ENCODE data around the gene ADA.

The ADA gene

GRCh38 chr20:44610313-44610962 is 41.1 kb downstream of the ADA start:
- H3K36me3 ChIP-seq (ENCODE audit: control insufficient read depth, insufficient read depth, low read length) = 0 out of 2 replicates have a peak, but pooled peaks cover 4% of the 10 kb centered on the region
- H3K4me1 ChIP-seq (ENCODE audit: control insufficient read depth, insufficient read depth, low read length) = peaks cover 11% of the 10 kb centered on the region
- H3K27me3 ChIP-seq (ENCODE audit: control insufficient read depth, insufficient read depth, low read length) = no peaks in the 10 kb centered on the region
- no peaks in the 10 kb centered on the region for H3K9me3 ChIP-seq (ENCODE audit: control insufficient read depth, insufficient read depth, low read length)
- no peak overlapping the region for H3K4me3 ChIP-seq (ENCODE audit: low read depth, low read length)
- H3K27ac ChIP-seq (ENCODE audit: low read depth, low read length) = no peak overlapping the region
- no peak overlapping the region for H3K9ac ChIP-seq (ENCODE audit: low read depth, low read length)

GRCh38 chr20:44609516-44610312 is 41.8 kb downstream of the ADA start:
- H3K4me3 ChIP-seq (ENCODE audit: low read depth, low read length) = no peak overlapping the region; the same call in 1 of the 2 replicates
- H3K27ac ChIP-seq (ENCODE audit: low read depth, low read length) = peak overlapping the region; percentile 67
- peaks cover 8% of the 10 kb centered on the region for H3K4me1 ChIP-seq (ENCODE audit: control insufficient read depth, insufficient read depth, low read length)
- H3K27me3 ChIP-seq (ENCODE audit: control insufficient read depth, insufficient read depth, low read length) = no peaks in the 10 kb centered on the region
- H3K9ac ChIP-seq (ENCODE audit: low read depth, low read length) = no peak overlapping the region
- no peaks in the 10 kb centered on the region for H3K9me3 ChIP-seq (ENCODE audit: control insufficient read depth, insufficient read depth, low read length)
- H3K36me3 ChIP-seq (ENCODE audit: control insufficient read depth, insufficient read depth, low read length) = 0 out of 2 replicates have a peak, but pooled peaks cover 4% of the 10 kb centered on the region

GRCh38 chr20:44609006-44609515 is 42.4 kb downstream of the ADA start:
- no peak overlapping the region for H3K9ac ChIP-seq (ENCODE audit: low read depth, low read length)
- H3K9me3 ChIP-seq (ENCODE audit: control insufficient read depth, insufficient read depth, low read length) = no peaks in the 10 kb centered on the region
- 0 out of 2 replicates have a peak, but pooled peaks cover 3% of the 10 kb centered on the region for H3K36me3 ChIP-seq (ENCODE audit: control insufficient read depth, insufficient read depth, low read length)
- H3K4me1 ChIP-seq (ENCODE audit: control insufficient read depth, insufficient read depth, low read length) = peaks cover 8% of the 10 kb centered on the region
- peak overlapping the region; percentile 67 for H3K27ac ChIP-seq (ENCODE audit: low read depth, low read length)
- H3K4me3 ChIP-seq (ENCODE audit: low read depth, low read length) = no peak overlapping the region
- no peaks in the 10 kb centered on the region for H3K27me3 ChIP-seq (ENCODE audit: control insufficient read depth, insufficient read depth, low read length)

- Histone ChIP-seq H3K27ac (ENCODE audit: low read depth, low read length) (no peak overlapping the region), H3K9me3 (ENCODE audit: control insufficient read depth, insufficient read depth, low read length) (no peaks in the 10 kb centered on the region), H3K27me3 (ENCODE audit: control insufficient read depth, insufficient read depth, low read length) (no peaks in the 10 kb centered on the region), H3K4me1 (ENCODE audit: control insufficient read depth, insufficient read depth, low read length) (peaks cover 8% of the 10 kb centered on the region), H3K36me3 (ENCODE audit: control insufficient read depth, insufficient read depth, low read length) (no peaks in the 10 kb centered on the region), H3K9ac (ENCODE audit: low read depth, low read length) (no peak overlapping the region), H3K4me3 (ENCODE audit: low read depth, low read length) (no peak overlapping the region)
These were observed 44.6 kb downstream of the ADA start for GRCh38 chr20:44606725-44607441.

- Histone ChIP-seq H3K4me3 (ENCODE audit: low read depth, low read length) (no peak overlapping the region), H3K9ac (ENCODE audit: low read depth, low read length) (no peak overlapping the region), H3K27ac (ENCODE audit: low read depth, low read length) (no peak overlapping the region), H3K27me3 (ENCODE audit: control insufficient read depth, insufficient read depth, low read length) (no peaks in the 10 kb centered on the region), H3K36me3 (ENCODE audit: control insufficient read depth, insufficient read depth, low read length) (no peaks in the 10 kb centered on the region), H3K4me1 (ENCODE audit: control insufficient read depth, insufficient read depth, low read length) (peaks cover 2% of the 10 kb centered on the region), H3K9me3 (ENCODE audit: control insufficient read depth, insufficient read depth, low read length) (no peaks in the 10 kb centered on the region)
These were observed 48.2 kb downstream of the ADA start for GRCh38 chr20:44603327-44603726.

GRCh38 chr20:44601801-44602204 is 49.7 kb downstream of the ADA start:
- H3K4me1 ChIP-seq (ENCODE audit: control insufficient read depth, insufficient read depth, low read length) = peaks cover 16% of the 10 kb centered on the region
- H3K27ac ChIP-seq (ENCODE audit: low read depth, low read length) = no peak overlapping the region
- H3K9me3 ChIP-seq (ENCODE audit: control insufficient read depth, insufficient read depth, low read length) = no peaks in the 10 kb centered on the region
- no peak overlapping the region for H3K4me3 ChIP-seq (ENCODE audit: low read depth, low read length)
- no peak overlapping the region for H3K9ac ChIP-seq (ENCODE audit: low read depth, low read length)
- no peaks in the 10 kb centered on the region for H3K36me3 ChIP-seq (ENCODE audit: control insufficient read depth, insufficient read depth, low read length)
- no peaks in the 10 kb centered on the region for H3K27me3 ChIP-seq (ENCODE audit: control insufficient read depth, insufficient read depth, low read length)

GRCh38 chr20:44601236-44601671 is 50.2 kb downstream of the ADA start:
- H3K9me3 ChIP-seq (ENCODE audit: control insufficient read depth, insufficient read depth, low read length) = no peaks in the 10 kb centered on the region
- H3K27me3 ChIP-seq (ENCODE audit: control insufficient read depth, insufficient read depth, low read length) = no peaks in the 10 kb centered on the region
- no peak overlapping the region for H3K9ac ChIP-seq (ENCODE audit: low read depth, low read length)
- H3K4me1 ChIP-seq (ENCODE audit: control insufficient read depth, insufficient read depth, low read length) = peaks cover 22% of the 10 kb centered on the region
- H3K36me3 ChIP-seq (ENCODE audit: control insufficient read depth, insufficient read depth, low read length) = no peaks in the 10 kb centered on the region
- no peak overlapping the region for H3K4me3 ChIP-seq (ENCODE audit: low read depth, low read length)
- no peak overlapping the region for H3K27ac ChIP-seq (ENCODE audit: low read depth, low read length)

- Histone ChIP-seq H3K4me3 (ENCODE audit: low read depth, low read length) (no peak overlapping the region), H3K4me1 (ENCODE audit: control insufficient read depth, insufficient read depth, low read length) (peaks cover 24% of the 10 kb centered on the region), H3K9me3 (ENCODE audit: control insufficient read depth, insufficient read depth, low read length) (no peaks in the 10 kb centered on the region), H3K27me3 (ENCODE audit: control insufficient read depth, insufficient read depth, low read length) (no peaks in the 10 kb centered on the region), H3K36me3 (ENCODE audit: control insufficient read depth, insufficient read depth, low read length) (no peaks in the 10 kb centered on the region), H3K9ac (ENCODE audit: low read depth, low read length) (no peak overlapping the region), H3K27ac (ENCODE audit: low read depth, low read length) (no peak overlapping the region)
These were observed 50.7 kb downstream of the ADA start for GRCh38 chr20:44600758-44601201.

- H3K9ac ChIP-seq (ENCODE audit: low read depth, low read length) = no peak overlapping the region
- no peaks in the 10 kb centered on the region for H3K27me3 ChIP-seq (ENCODE audit: control insufficient read depth, insufficient read depth, low read length)
- H3K9me3 ChIP-seq (ENCODE audit: control insufficient read depth, insufficient read depth, low read length) = no peaks in the 10 kb centered on the region
- no peak overlapping the region for H3K27ac ChIP-seq (ENCODE audit: low read depth, low read length)
- H3K4me1 ChIP-seq (ENCODE audit: control insufficient read depth, insufficient read depth, low read length) = peaks cover 24% of the 10 kb centered on the region
- no peaks in the 10 kb centered on the region for H3K36me3 ChIP-seq (ENCODE audit: control insufficient read depth, insufficient read depth, low read length)
- no peak overlapping the region for H3K4me3 ChIP-seq (ENCODE audit: low read depth, low read length)
These were observed 51.2 kb downstream of the ADA start for GRCh38 chr20:44600301-44600700.

- Histone ChIP-seq H3K27me3 (ENCODE audit: control insufficient read depth, insufficient read depth, low read length) (no peaks in the 10 kb centered on the region), H3K4me1 (ENCODE audit: control insufficient read depth, insufficient read depth, low read length) (peaks cover 24% of the 10 kb centered on the region), H3K9ac (ENCODE audit: low read depth, low read length) (no peak overlapping the region), H3K9me3 (ENCODE audit: control insufficient read depth, insufficient read depth, low read length) (no peaks in the 10 kb centered on the region), H3K27ac (ENCODE audit: low read depth, low read length) (no peak overlapping the region), H3K4me3 (ENCODE audit: low read depth, low read length) (no peak overlapping the region), H3K36me3 (ENCODE audit: control insufficient read depth, insufficient read depth, low read length) (no peaks in the 10 kb centered on the region)
These were observed 51.8 kb downstream of the ADA start for GRCh38 chr20:44599715-44600114.

Data from HUES48 (cell line).